ENCODE results near the gene SIRT6. TPM values are rescaled to one million over a fixed set of nuclear protein-coding genes. Genes with fewer than 3 reads are reported as not detected.

Gene SIRT6
- total RNA-seq, 1 donor from 2014 or later, result 65.6 TPM

DNA sequence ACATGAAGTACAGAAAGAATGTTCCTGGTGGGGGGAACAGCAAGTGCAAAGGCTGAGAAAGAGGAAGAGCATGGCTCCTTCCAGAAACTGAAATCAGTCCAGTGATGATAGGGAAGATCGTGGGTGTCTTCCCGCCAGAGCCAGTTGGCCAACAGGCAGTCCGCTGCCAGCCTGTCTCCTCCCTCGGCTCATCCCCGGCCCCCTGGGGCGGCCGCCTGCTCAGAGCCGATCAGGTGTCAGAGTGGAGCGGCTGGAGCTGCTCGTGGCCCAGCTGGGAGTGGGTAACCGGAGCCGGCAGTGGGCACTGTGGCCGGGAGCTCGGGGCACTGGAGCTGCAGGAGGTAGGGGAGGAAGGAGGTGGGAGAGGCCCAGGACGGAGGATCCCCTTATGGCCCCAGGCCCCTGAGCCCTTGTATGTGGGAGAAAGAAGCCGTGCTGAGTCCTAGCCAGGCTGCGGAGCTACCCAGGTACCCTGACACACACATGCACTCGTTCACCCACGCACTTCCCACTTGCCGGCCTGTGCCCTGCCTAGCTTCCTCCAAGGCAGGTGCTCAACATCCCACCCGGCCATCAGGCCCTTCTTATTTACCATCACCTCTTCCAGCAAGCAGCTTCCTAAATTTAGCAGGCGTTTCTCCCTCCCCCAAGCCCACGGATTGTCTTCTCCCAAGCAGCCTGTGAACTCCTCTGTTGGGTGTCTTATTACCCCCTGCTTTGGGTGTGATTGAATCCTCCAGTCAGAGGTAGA, 1.8 kb upstream of the SIRT6 start:
- Histone ChIP-seq H3K27me3 (no peaks in the 10 kb centered on the region), H3K4me3 (no peak overlapping the region), H3K9me3 (no peaks in the 10 kb centered on the region), H3K36me3 (peaks cover 0 to 9% of the 10 kb centered on the region in 2 donors), H3K27ac (no peak overlapping the region), H3K4me1 (peaks cover 27% of the 10 kb centered on the region)
- DNase-seq (ENCODE audit: extremely low spot score in 2 of 2), result no peak
- intact Hi-C loops (cut with DNase I), result no loop called here
- TF ChIP-seq POLR2A (IDR thresholded peaks at IDR 0.05) (no peak), POLR2AphosphoS5 (IDR thresholded peaks at IDR 0.05; ENCODE audit: insufficient read depth in 1 of 2, low read depth in 1 of 2) (no peak)
- TF ChIP-seq, protein P1, sequence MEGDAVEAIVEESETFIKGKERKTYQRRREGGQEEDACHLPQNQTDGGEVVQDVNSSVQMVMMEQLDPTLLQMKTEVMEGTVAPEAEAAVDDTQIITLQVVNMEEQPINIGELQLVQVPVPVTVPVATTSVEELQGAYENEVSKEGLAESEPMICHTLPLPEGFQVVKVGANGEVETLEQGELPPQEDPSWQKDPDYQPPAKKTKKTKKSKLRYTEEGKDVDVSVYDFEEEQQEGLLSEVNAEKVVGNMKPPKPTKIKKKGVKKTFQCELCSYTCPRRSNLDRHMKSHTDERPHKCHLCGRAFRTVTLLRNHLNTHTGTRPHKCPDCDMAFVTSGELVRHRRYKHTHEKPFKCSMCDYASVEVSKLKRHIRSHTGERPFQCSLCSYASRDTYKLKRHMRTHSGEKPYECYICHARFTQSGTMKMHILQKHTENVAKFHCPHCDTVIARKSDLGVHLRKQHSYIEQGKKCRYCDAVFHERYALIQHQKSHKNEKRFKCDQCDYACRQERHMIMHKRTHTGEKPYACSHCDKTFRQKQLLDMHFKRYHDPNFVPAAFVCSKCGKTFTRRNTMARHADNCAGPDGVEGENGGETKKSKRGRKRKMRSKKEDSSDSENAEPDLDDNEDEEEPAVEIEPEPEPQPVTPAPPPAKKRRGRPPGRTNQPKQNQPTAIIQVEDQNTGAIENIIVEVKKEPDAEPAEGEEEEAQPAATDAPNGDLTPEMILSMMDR (IDR thresholded peaks at IDR 0.05), result no peak

DNA sequence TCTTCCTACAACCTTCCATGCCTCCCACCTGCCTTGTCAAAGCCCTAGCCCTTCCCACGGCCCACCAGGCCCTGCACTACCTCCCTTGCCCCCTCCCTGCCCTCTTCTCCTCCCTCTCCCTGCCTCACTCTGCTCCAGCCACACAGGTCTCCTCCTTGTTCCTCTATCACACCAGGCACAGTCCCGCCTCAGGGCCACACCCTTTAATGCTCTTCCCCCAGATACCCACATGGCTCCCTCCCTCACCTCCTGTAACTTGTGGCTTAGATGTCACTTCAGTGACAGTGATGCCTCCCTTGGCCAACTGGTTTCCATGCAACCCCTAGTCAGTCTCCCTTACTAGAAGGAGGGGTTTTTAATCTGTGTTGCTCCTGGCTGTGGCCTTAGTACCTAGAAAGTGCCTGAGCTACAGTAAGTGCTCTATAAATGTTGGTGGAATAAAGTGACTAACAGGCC, 1.3 kb downstream of the SIRT6 start:
- intact Hi-C loops (cut with DNase I), result no loop called here
- Histone ChIP-seq H3K9me3 (no peaks in the 10 kb centered on the region), H3K4me1 (peaks cover 27% of the 10 kb centered on the region), H3K4me3 (no peak overlapping the region), H3K27ac (no peak overlapping the region), H3K27me3 (no peaks in the 10 kb centered on the region), H3K36me3 (peaks cover 0 to 27% of the 10 kb centered on the region in 2 donors)
- no peak for TF ChIP-seq POLR2A (IDR thresholded peaks at IDR 0.05)
- TF ChIP-seq, protein P1 (IDR thresholded peaks at IDR 0.05), result no peak
- TF ChIP-seq POLR2AphosphoS5 (IDR thresholded peaks at IDR 0.05; ENCODE audit: insufficient read depth in 1 of 2, low read depth in 1 of 2), result no peak
- DNase-seq (ENCODE audit: extremely low spot score in 2 of 2), result no peak

DNA sequence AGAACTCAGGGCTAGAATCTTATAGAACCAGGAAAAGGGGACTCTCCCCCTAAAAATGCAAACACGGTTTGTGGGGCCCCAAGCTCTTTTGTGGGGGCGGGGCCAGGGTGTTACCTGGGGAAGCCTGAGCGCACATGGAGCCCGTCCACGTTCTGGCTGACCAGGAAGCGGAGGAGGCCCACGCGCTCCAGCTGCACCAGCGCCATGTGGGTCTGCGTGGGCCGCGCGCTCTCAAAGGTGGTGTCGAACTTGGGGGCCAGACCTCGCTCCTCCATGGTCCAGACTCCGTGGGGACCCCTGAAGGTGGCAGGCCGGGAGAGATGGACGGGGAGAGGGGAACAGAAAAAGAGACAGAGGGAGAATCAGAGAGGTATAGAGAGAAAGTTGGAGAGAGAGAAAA, 3.4 kb downstream of the SIRT6 start:
- no peaks in the 10 kb centered on the region for H3K9me3 ChIP-seq
- DNase-seq (ENCODE audit: extremely low spot score in 2 of 2), result no peak
- intact Hi-C loops (cut with DNase I), result no loop called here
- no peak for TF ChIP-seq POLR2A (IDR thresholded peaks at IDR 0.05)
- TF ChIP-seq, protein P1 (IDR thresholded peaks at IDR 0.05), result no peak
- no peak for TF ChIP-seq POLR2AphosphoS5 (IDR thresholded peaks at IDR 0.05; ENCODE audit: insufficient read depth in 1 of 2, low read depth in 1 of 2)
- H3K36me3 ChIP-seq, result peaks cover 0 to 40% of the 10 kb centered on the region in 2 donors
- no peaks in the 10 kb centered on the region for H3K27me3 ChIP-seq
- H3K4me1 ChIP-seq, result peaks cover 27% of the 10 kb centered on the region
- no peak overlapping the region for H3K27ac ChIP-seq
- H3K4me3 ChIP-seq, result no peak overlapping the region

DNA sequence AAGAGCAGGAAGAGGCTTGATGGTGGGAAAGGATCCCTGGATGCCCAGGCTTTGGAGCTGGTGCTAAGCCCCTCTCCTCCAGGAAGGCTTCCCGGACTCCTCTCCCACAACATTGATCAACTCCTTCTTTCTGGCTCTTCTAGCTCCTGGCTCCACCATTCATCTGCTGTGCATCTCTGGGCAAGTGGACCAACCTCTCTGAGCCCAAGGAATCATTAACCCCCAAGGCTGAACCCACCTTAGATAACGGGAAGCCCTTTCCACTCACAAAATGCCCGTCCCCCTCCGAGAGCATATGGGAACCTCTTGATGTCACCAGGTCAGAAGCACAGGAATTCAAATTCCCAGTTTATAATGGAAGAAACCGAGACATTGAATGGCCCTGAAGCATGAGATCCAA, 5.2 kb downstream of the SIRT6 start:
- H3K27me3 ChIP-seq, result no peaks in the 10 kb centered on the region
- H3K4me1 ChIP-seq, result peaks cover 21% of the 10 kb centered on the region
- H3K36me3 ChIP-seq, result peaks cover 0 to 40% of the 10 kb centered on the region in 2 donors
- H3K27ac ChIP-seq, result no peak overlapping the region
- no peak for TF ChIP-seq POLR2AphosphoS5 (IDR thresholded peaks at IDR 0.05; ENCODE audit: insufficient read depth in 1 of 2, low read depth in 1 of 2)
- TF ChIP-seq POLR2A (IDR thresholded peaks at IDR 0.05), result no peak
- TF ChIP-seq, protein P1 (IDR thresholded peaks at IDR 0.05), result no peak
- no peak overlapping the region for H3K4me3 ChIP-seq
- intact Hi-C loops (cut with DNase I), result no loop called here
- H3K9me3 ChIP-seq, result no peaks in the 10 kb centered on the region
- DNase-seq (ENCODE audit: extremely low spot score in 2 of 2), result no peak

DNA sequence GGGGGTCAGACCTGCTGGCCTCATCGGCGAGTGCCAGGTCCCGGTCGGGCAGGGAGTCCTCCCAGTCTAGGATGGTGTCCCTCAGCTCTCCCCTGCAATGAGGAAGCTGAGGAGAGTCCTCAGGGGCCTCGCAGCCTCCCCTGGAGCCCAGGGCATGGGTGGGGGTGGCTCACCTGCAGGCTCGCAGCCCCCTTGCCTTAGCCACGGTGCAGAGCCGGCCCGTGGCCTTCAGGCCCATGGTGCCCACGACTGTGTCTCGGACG, 6.8 kb downstream of the SIRT6 start:
- Histone ChIP-seq H3K4me1 (peaks cover 5% of the 10 kb centered on the region), H3K27ac (no peak overlapping the region), H3K36me3 (peaks cover 0 to 39% of the 10 kb centered on the region in 2 donors), H3K9me3 (no peaks in the 10 kb centered on the region), H3K4me3 (no peak overlapping the region), H3K27me3 (no peaks in the 10 kb centered on the region)
- no peak for DNase-seq (ENCODE audit: extremely low spot score in 2 of 2)
- intact Hi-C loops (cut with DNase I), result no loop called here
- TF ChIP-seq POLR2A (IDR thresholded peaks at IDR 0.05) (no peak), POLR2AphosphoS5 (IDR thresholded peaks at IDR 0.05; ENCODE audit: insufficient read depth in 1 of 2, low read depth in 1 of 2) (no peak)
- TF ChIP-seq, protein P1 (IDR thresholded peaks at IDR 0.05), result no peak
